Transverse colon (tissue), 4 donors: Measurements from ENCODE around the gene PIK3CB.
"Not testable (repeated sequence)": the region's sequence is repeated elsewhere in the genome, so short reads cannot be mapped to it uniquely, and the experiment has no call there.

Source experiments
- EP300 ChIP-seq: sonication (generic); formaldehyde crosslinking; IDR thresholded peaks from one replicate; pipeline ENCODE4 v1.6.1; 2017; ENCODE audit warnings: antibody characterized with exemption, low read depth
- POLR2A ChIP-seq: fragments of 450-650 bp; IDR thresholded peaks from one replicate; pipeline ENCODE4 v1.6.1; 2016; ENCODE audit warnings: antibody characterized with exemption, mild to moderate bottlenecking, moderate library complexity
- POLR2AphosphoS5 ChIP-seq, 3 donors: sonication (generic); formaldehyde crosslinking; IDR thresholded peaks; one replicate each; pipeline ENCODE4 v1.6.1; 2016; ENCODE audit warnings: antibody characterized with exemption in 3 of 3
- TF ChIP-seq, protein P1 (sequence below), 5 experiments: fragments of 200-600 bp in 3 of 5; fragments of 450-650 bp in 2 of 5; sonication (generic) in 3 of 5; IDR thresholded peaks; 1 replicate in 2 of 5; 2 replicates in 3 of 5; pipeline ENCODE4 v1.5.1; 2016 to 2017; ENCODE audit warnings: antibody characterized with exemption in 5 of 5, inconsistent platforms in 3 of 5, mild to moderate bottlenecking in 2 of 5, moderate library complexity in 1 of 5

DNA sequence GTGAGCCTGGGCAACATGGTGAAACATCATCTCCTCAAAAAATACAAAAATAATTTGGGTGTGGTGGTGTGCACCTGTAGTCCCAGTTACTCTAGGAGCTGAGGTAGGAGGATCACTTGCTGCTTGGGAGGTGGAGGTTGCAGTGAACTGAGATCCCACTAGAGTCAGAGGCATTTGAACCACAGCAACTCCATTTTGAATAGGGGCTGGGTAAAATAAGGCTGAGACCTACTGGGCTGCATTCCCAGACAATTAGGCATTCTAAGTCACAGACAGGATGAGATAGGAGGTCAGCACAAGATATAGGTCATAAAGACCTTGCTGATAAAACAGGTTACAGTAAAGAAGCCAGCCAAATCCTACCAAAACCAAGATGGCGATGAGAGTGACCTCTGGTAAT is 12.1 kb upstream of the PIK3CB start:
- TF ChIP-seq, protein P1, sequence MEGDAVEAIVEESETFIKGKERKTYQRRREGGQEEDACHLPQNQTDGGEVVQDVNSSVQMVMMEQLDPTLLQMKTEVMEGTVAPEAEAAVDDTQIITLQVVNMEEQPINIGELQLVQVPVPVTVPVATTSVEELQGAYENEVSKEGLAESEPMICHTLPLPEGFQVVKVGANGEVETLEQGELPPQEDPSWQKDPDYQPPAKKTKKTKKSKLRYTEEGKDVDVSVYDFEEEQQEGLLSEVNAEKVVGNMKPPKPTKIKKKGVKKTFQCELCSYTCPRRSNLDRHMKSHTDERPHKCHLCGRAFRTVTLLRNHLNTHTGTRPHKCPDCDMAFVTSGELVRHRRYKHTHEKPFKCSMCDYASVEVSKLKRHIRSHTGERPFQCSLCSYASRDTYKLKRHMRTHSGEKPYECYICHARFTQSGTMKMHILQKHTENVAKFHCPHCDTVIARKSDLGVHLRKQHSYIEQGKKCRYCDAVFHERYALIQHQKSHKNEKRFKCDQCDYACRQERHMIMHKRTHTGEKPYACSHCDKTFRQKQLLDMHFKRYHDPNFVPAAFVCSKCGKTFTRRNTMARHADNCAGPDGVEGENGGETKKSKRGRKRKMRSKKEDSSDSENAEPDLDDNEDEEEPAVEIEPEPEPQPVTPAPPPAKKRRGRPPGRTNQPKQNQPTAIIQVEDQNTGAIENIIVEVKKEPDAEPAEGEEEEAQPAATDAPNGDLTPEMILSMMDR (IDR thresholded peaks at IDR 0.05): not testable (repeated sequence)
- TF ChIP-seq POLR2A; EP300; POLR2AphosphoS5 (IDR thresholded peaks at IDR 0.05): not testable (repeated sequence)
